DLD1 (cell line): ENCODE measurements around the gene ATP6V1F.

Source experiments
- in situ Hi-C: cut with HindIII; loops from 2 replicates; pipeline ENCODE4 v1.10.0; 2017; ENCODE audit warnings: low sequenced_read_pairs

The ATP6V1F gene

GRCh38 chr7:128914566-128915151, 52.0 kb downstream of the ATP6V1F start:
- in situ Hi-C loops = no loop called here

- in situ Hi-C loops = no loop called here
These were observed 52.7 kb downstream of the ATP6V1F start for GRCh38 chr7:128915271-128915819.
